ENCODE data around the gene SPEM1.
"Not testable (repeated sequence)": the region's sequence is repeated elsewhere in the genome, so short reads cannot be mapped to it uniquely, and the experiment has no call there.

Gene SPEM1

DNA sequence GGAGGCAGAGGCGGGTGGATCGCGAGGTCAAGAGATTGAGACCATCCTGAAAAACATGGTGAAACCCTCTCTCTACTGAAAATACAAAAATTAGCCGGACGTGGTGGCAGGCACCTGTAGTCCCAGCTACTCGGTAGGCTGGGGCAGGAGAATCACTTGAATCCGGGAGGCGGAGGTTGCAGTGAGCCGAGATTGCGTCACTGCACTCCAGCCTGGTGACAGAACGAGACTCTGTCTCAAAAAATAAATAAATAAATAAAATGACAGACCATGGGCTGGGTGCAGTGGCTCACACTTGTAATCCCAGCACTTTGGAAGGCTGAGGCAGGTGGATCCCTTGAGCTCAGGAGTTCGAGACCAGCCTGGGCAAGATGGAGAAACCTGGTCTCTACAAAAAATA lies 49.7 kb downstream of the SPEM1 start:
- H3K36me3 Mint-ChIP-seq (ENCODE audit: low read depth); H3K27me3 Mint-ChIP-seq (ENCODE audit: low read depth); H3K9me3 Mint-ChIP-seq; H3K4me3 Mint-ChIP-seq; H3K27ac Mint-ChIP-seq; DNase-seq (ENCODE audit: low spot score); H3K4me1 Mint-ChIP-seq (ENCODE audit: low read depth): not testable (repeated sequence)

DNA sequence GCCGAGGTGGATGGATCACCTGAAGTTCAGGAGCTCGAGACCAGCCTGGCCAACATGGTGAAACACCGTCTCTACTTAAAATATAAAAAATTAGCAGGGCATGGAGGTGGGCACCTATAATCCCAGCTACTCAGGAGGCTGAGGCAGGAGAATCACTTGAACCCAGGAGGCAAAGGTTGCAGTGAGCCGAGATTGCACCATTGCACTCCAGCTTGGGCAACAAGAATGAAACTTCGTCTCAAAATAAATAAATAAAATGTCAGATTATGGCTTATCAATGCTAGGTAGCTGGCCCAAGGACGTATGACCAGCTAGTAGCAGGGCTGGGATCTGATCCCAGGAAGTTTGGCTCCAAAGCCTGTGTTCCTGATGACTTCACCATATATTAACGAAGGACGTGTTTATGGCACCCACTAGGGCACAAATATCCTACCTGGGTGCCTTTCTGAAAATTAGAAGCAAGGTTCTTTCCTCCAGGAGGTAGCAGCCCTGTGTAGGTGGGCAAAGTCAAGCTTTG lies 50.4 kb downstream of the SPEM1 start:
- not testable (repeated sequence) for H3K9me3 Mint-ChIP-seq; H3K27ac Mint-ChIP-seq; H3K4me1 Mint-ChIP-seq (ENCODE audit: low read depth); DNase-seq (ENCODE audit: low spot score); H3K4me3 Mint-ChIP-seq; H3K36me3 Mint-ChIP-seq (ENCODE audit: low read depth); H3K27me3 Mint-ChIP-seq (ENCODE audit: low read depth)
